ENCODE measurements around the gene NFIC. TPM values are rescaled to one million over a fixed set of nuclear protein-coding genes. Genes with fewer than 3 reads are reported as not detected.

NFIC gene
- total RNA-seq, 2 experiments from 2014 or later: 1.5 to 1.7 TPM

- Histone ChIP-seq H3K9me2 (ENCODE audit: insufficient read depth, low read length) (no peaks in the 10 kb centered on the region), H3K36me3 (ENCODE audit: insufficient read depth, low read length) (no peaks in the 10 kb centered on the region), H3K27ac (ENCODE audit: low read depth, low read length, poor library complexity, severe bottlenecking) (no peak overlapping the region), H3K4me1 (ENCODE audit: insufficient read depth, low read length, poor library complexity, severe bottlenecking) (no peaks in the 10 kb centered on the region), H3K79me2 (ENCODE audit: insufficient read depth, low read depth, low read length) (no peaks in the 10 kb centered on the region), H4K20me1 (ENCODE audit: insufficient read depth, low read length) (no peaks in the 10 kb centered on the region), H3K4me2 (ENCODE audit: low read length) (no peak overlapping the region), H3K9me3 (ENCODE audit: low read length) (no peaks in the 10 kb centered on the region), H3K4me3 (ENCODE audit: low read depth, low read length, poor library complexity, severe bottlenecking) (no peak overlapping the region), H2AFZ (ENCODE audit: low read length) (no peak overlapping the region)
- CTCF ChIA-PET (ENCODE audit: unreplicated experiment): no interaction called here
- POLR2A ChIA-PET: interaction anchor here (0.6 kb wide), 1 partner anchor 867 kb away, joined by 4 read pairs; no protein-coding TSS in a partner anchor
- no peak for DNase-seq (ENCODE audit: low spot score)
- no TSS peak for BruUV-seq (replicated peaks)
- intact Hi-C loops (cut with micrococcal nuclease; ENCODE audit: unreplicated experiment): no loop called here
- TF ChIP-seq CTCF (conservative IDR thresholded peaks at IDR 0.05; ENCODE audit: low read length) (no peak), EZH2phosphoT487 (IDR thresholded peaks at IDR 0.05; ENCODE audit: borderline replicate concordance, low read depth, low read length) (no peak)
Measured at GRCh38 chr19:3351702-3352447, 14.5 kb upstream of the NFIC start.

DNA sequence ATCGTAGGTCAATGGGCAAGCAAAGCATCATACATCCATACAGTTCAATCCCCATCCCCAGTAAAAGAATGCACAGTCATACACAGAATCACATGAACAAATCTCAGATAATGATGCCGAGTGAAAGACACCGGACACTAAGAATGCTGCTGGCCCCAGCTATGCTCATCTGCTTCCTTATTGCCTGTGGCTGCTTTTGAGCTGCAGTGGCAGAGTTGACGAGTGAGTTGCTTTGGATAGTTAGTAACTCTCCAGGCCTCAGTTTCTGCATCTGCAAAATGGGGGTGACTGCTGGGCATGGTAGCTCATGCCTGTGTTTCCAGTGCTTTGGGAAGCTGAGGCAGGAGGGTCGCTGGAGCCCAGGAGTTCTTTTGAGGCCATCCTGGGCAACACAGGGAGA lies 12.9 kb upstream of the NFIC start:
- no peaks in the 10 kb centered on the region for H3K9me3 ChIP-seq (ENCODE audit: low read length)
- no peaks in the 10 kb centered on the region for H3K36me3 ChIP-seq (ENCODE audit: insufficient read depth, low read length)
- H2AFZ ChIP-seq (ENCODE audit: low read length): no peak overlapping the region
- TF ChIP-seq CTCF (conservative IDR thresholded peaks at IDR 0.05; ENCODE audit: low read length) (no peak), EZH2phosphoT487 (IDR thresholded peaks at IDR 0.05; ENCODE audit: borderline replicate concordance, low read depth, low read length) (no peak)
- H3K27ac ChIP-seq (ENCODE audit: low read depth, low read length, poor library complexity, severe bottlenecking): no peak overlapping the region
- peaks cover under 1% of the 10 kb centered on the region for H3K4me1 ChIP-seq (ENCODE audit: insufficient read depth, low read length, poor library complexity, severe bottlenecking)
- H3K4me3 ChIP-seq (ENCODE audit: low read depth, low read length, poor library complexity, severe bottlenecking): no peak overlapping the region
- CTCF ChIA-PET (ENCODE audit: unreplicated experiment): no interaction called here
- no peak for DNase-seq (ENCODE audit: low spot score)
- no peaks in the 10 kb centered on the region for H3K79me2 ChIP-seq (ENCODE audit: insufficient read depth, low read depth, low read length)
- H4K20me1 ChIP-seq (ENCODE audit: insufficient read depth, low read length): no peaks in the 10 kb centered on the region
- BruUV-seq (replicated peaks): no TSS peak
- no peaks in the 10 kb centered on the region for H3K9me2 ChIP-seq (ENCODE audit: insufficient read depth, low read length)
- intact Hi-C loops (cut with micrococcal nuclease; ENCODE audit: unreplicated experiment): no loop called here
- no peak overlapping the region for H3K4me2 ChIP-seq (ENCODE audit: low read length)
- POLR2A ChIA-PET: no interaction called here

GRCh38 chr19:3356805-3357204 lies 9.6 kb upstream of the NFIC start:
- Histone ChIP-seq H3K36me3 (ENCODE audit: insufficient read depth, low read length) (no peaks in the 10 kb centered on the region), H3K27ac (ENCODE audit: low read depth, low read length, poor library complexity, severe bottlenecking) (no peak overlapping the region), H3K79me2 (ENCODE audit: insufficient read depth, low read depth, low read length) (no peaks in the 10 kb centered on the region), H3K9me2 (ENCODE audit: insufficient read depth, low read length) (no peaks in the 10 kb centered on the region), H3K4me2 (ENCODE audit: low read length) (no peak overlapping the region), H3K4me3 (ENCODE audit: low read depth, low read length, poor library complexity, severe bottlenecking) (no peak overlapping the region), H3K9me3 (ENCODE audit: low read length) (no peaks in the 10 kb centered on the region), H2AFZ (ENCODE audit: low read length) (no peak overlapping the region), H3K4me1 (ENCODE audit: insufficient read depth, low read length, poor library complexity, severe bottlenecking) (peaks cover 15% of the 10 kb centered on the region), H4K20me1 (ENCODE audit: insufficient read depth, low read length) (no peaks in the 10 kb centered on the region)
- intact Hi-C loops (cut with micrococcal nuclease; ENCODE audit: unreplicated experiment): no loop called here
- CTCF ChIA-PET (ENCODE audit: unreplicated experiment): no interaction called here
- no peak for DNase-seq (ENCODE audit: low spot score)
- POLR2A ChIA-PET: no interaction called here
- BruUV-seq (replicated peaks): no TSS peak
- TF ChIP-seq CTCF (conservative IDR thresholded peaks at IDR 0.05; ENCODE audit: low read length): no peak
- TF ChIP-seq EZH2phosphoT487 (IDR thresholded peaks at IDR 0.05; ENCODE audit: borderline replicate concordance, low read depth, low read length): no peak
